ENCODE results near the gene FNBP1L.
"Not testable (repeated sequence)": the region's sequence is repeated elsewhere in the genome, so short reads cannot be mapped to it uniquely, and the experiment has no call there.

Gene FNBP1L

GRCh38 chr1:93442008-93442666 is 5.8 kb upstream of the FNBP1L start:
- in situ Hi-C loops (cut with MboI; ENCODE audit: low sequenced_read_pairs), result loop anchor here (25.0 kb wide), 1 partner anchor 370 kb away; no protein-coding TSS in a partner anchor

GRCh38 chr1:93442741-93443140 is 5.2 kb upstream of the FNBP1L start:
- in situ Hi-C loops (cut with MboI; ENCODE audit: low sequenced_read_pairs), result loop anchor here (25.0 kb wide), 1 partner anchor 370 kb away; no protein-coding TSS in a partner anchor

DNA sequence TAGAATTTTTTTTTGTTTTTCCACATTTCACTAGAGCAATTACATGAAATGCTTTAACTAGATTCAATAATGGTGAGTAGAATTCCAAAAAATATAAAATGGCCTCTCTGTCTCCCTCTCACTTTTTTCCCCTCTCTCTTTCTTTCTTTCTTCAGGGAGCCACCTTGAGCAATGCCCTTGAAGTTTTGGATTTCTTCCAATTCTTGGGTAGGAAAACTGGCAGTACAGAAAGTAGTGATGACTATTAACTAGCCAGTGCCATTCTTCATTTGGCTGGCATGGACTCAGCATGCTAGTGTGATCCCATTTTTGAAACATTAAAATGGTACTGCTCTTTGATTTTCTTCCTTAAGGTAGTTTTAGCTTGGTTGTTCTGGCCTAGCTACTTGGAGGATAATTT is 4.5 kb upstream of the FNBP1L start:
- in situ Hi-C loops (cut with MboI; ENCODE audit: low sequenced_read_pairs), result loop anchor here (25.0 kb wide), 1 partner anchor 369 kb away; no protein-coding TSS in a partner anchor

GRCh38 chr1:93446837-93447451 is 974 bp upstream of the FNBP1L start:
- in situ Hi-C loops (cut with MboI; ENCODE audit: low sequenced_read_pairs), result loop anchor here (25.0 kb wide), 1 partner anchor 365 kb away; no protein-coding TSS in a partner anchor

DNA sequence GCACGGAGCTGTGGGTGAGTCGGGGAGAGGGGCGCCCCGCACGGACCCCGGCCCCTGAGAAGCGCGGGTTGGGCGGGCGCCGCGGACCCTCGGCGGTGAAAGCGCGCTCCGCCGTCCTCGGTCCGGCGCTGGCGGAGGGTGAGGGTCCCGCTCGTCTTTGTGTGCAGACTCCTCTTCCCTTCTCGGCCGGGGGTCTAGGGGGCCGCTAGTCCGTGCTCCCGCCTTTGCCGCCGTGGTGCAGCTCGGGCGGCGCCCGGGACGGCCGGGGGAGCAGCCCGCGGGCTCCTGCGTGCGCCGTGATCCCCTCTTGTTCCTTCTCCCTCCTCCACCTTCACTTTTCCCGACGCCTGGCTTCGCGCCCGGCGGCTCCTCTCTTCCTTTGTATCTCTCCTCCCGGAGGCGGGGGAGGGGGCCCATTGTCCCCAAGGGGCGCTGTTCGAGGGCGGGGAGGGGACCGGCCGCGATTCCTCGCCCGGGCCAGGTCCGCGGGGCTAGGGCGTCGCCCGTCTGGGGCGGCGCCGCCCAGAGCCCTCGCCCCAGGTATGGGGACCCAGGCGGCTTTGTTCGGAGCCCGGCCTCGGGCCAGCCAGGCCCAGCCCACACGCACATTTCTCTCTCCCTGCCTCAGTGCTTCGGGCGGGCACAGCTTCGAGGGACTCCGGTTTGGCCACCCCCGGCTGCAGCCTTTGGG is 519 bp downstream of the FNBP1L start:
- in situ Hi-C loops (cut with MboI; ENCODE audit: low sequenced_read_pairs), result loop anchor here (25.0 kb wide), 1 partner anchor 364 kb away; no protein-coding TSS in a partner anchor

DNA sequence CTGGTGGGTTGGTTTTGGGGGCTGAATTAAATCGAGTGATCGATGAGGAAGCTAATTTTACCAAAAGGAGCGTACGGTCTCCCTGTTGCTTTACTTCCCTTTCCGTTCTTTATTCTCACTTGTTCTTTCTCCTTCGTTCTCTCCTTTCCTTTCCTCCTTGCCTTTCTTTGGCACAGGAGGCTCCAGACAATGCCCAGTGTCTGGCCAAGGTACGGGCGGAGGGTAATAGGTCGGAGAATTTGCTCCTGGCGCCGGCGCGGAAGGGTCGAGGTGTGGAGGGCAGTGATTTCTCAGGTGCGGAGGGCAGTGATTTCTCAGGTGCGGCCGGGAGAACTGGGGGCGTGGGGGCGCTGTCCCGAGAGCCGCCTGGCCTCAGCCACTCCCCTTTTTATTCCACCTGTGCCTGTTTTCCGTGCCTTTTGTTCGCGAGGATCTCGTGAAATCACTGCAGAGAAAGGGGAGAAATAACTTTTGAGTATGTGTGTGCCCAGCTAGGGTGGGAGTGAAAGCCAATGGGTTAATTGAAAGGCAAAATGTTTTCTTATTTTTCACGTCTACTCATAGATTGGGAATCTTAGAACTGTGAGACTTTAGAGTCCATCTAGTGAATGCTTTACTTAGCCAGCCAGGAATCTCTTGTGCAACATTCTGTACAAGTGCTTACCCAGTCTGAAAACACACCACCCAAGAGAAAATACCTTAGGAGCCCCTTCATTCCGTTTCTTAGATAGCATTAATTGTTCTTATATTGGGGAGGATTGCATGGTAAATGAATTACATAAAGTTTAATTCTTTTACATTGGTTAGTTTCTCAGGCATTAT is 1.3 kb downstream of the FNBP1L start:
- in situ Hi-C loops (cut with MboI; ENCODE audit: low sequenced_read_pairs), result loop anchor here (25.0 kb wide), 1 partner anchor 363 kb away; no protein-coding TSS in a partner anchor

DNA sequence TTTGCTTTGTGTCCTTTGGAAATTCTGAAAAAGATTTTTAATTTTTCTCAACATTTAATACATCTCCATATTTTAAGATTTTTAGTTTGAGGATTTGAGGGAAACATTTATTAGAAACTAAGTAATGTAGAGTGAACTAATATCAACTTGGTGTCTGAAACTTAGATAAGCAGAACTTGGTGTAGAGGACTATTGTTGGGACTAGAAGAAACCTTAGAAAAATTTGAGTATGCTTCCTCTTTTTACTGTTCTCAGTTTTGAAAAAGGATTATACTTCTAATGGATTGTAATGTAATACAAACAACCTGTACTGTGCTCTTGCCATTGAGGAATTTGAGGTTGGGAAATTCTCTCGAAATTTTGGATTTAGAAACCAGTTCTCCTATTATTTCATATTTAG is 2.4 kb downstream of the FNBP1L start:
- in situ Hi-C loops (cut with MboI; ENCODE audit: low sequenced_read_pairs), result no loop called here

GRCh38 chr1:93453911-93454310 is 6.0 kb downstream of the FNBP1L start:
- in situ Hi-C loops (cut with MboI; ENCODE audit: low sequenced_read_pairs), result no loop called here

- in situ Hi-C loops (cut with MboI; ENCODE audit: low sequenced_read_pairs), result no loop called here
Observed at GRCh38 chr1:93459126-93459525, 11.2 kb downstream of the FNBP1L start.

GRCh38 chr1:93461236-93461635 is 13.3 kb downstream of the FNBP1L start:
- in situ Hi-C loops (cut with MboI; ENCODE audit: low sequenced_read_pairs), result no loop called here

DNA sequence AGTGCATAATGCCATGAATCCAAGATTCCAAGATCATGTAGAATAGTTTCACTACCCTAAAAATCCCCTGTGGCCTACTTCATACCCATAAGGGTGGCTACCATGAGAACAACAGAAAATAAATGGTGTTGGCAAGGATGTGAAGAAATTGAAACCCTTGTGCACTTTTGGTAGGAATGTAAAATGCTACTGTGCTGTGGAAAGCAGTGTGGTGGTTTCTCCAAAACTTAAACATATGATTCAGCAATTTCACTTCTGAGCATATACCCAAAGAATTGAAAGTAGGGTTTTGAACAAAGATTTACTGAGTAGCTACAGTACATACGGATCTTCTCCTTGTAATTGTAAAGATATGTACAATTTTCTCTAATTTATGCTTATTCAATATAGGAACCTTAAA is 16.0 kb downstream of the FNBP1L start:
- in situ Hi-C loops (cut with MboI; ENCODE audit: low sequenced_read_pairs), result no loop called here

- in situ Hi-C loops (cut with MboI; ENCODE audit: low sequenced_read_pairs), result not testable (repeated sequence)
Observed at GRCh38 chr1:93465371-93466082, 17.6 kb downstream of the FNBP1L start.

- in situ Hi-C loops (cut with MboI; ENCODE audit: low sequenced_read_pairs), result no loop called here
Observed at GRCh38 chr1:93467606-93468005, 19.7 kb downstream of the FNBP1L start.

DNA sequence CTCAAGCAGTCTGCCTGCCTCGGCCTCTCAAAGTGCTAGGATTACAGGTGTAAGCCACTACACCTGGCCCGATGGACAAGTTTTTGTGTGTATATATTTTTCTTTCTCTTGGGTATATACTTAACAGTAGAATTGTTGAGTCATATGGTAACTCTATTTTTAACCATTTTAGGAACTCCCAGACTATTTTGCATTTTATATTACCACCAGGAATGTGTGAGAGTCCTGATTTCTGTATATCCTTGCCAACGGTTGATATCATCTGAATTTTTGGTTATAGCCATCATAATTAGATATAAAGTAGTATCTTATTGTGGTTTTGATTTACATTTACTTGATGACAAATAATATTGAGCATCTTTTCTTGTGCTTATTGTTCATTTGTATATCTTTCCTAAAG is 20.7 kb downstream of the FNBP1L start:
- in situ Hi-C loops (cut with MboI; ENCODE audit: low sequenced_read_pairs), result no loop called here

GRCh38 chr1:93469223-93469622 is 21.3 kb downstream of the FNBP1L start:
- in situ Hi-C loops (cut with MboI; ENCODE audit: low sequenced_read_pairs), result not testable (repeated sequence)

DNA sequence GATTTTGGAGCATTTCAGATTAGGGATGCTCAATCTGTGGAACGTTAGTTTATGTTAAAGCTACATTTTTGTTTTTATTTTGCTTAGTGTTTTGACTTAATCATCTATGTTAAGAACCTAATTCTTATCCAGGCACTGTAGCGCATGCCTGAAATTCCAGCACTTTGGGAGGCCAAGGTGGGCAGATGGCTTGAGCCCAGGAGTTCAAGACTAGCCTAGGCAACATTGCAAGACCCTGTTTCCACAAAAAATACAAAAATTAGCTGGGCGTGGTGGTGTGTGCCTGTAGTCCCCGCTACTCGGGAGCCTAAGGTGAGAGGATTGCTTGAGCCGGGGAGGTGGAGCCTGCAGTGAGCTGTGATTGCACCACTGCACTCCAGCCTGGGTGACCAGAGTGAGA is 23.4 kb downstream of the FNBP1L start:
- in situ Hi-C loops (cut with MboI; ENCODE audit: low sequenced_read_pairs), result no loop called here

DNA sequence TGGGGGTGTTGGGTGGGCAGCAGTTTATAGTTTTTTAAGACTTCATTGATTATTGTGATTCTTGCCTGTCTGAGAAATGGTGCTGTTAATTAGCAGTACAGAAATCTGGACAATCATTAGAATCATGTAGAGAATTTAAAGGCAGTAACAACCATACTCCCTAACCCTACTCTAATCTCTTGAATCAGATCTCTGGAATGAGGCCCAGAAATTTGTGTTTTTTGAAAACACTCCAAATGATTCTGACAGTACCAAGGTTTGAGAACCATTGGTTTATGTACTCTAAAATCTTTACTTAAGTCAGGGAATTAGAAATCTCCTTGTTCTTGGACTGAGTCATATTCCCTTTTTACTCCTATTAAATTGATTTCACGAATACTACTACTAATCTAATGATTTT is 24.0 kb downstream of the FNBP1L start:
- in situ Hi-C loops (cut with MboI; ENCODE audit: low sequenced_read_pairs), result no loop called here

DNA sequence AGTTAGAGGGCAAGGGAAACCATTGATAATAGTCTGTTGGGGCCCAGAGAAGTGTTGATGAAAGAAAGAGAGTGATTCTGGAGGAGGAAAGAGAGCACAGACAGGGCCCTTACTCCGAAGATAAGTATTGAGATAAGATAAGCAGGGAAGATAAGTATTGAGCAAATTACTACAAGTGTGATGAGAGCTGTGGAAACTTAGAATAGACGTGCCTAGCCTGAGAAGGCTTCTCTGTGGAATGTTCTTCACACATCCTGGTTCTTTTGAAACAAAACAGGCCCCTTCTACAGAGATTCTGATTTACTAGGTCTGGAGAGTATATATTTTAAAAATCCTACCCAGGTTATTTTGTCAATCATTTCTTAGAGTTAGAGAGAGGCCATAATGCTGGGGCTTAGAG is 26.4 kb downstream of the FNBP1L start:
- in situ Hi-C loops (cut with MboI; ENCODE audit: low sequenced_read_pairs), result no loop called here

DNA sequence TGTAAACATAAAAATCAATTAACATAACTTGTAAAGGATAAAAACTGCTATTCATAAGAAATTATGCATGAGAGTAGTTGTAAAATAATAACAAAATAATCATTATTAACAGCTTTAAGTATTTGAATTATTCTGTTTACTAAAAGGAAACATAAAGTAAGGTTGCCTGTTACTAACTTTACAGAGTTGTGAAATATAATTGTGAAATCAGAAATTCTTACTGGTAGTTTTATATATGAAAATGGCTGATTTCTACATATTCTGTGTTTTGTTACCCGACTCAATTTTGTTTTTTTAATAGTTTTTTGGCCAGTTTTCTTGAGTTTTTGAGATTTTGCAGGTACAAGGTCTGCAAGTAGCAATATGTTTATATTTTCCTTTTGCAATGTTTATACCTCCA is 27.8 kb downstream of the FNBP1L start:
- in situ Hi-C loops (cut with MboI; ENCODE audit: low sequenced_read_pairs), result no loop called here

GRCh38 chr1:93479133-93479745 is 31.3 kb downstream of the FNBP1L start:
- in situ Hi-C loops (cut with MboI; ENCODE audit: low sequenced_read_pairs), result not testable (repeated sequence)
